Kidney (tissue), 14 donors: ENCODE results near the gene GRB14. TPM values are rescaled to one million over a fixed set of nuclear protein-coding genes. Genes with fewer than 3 reads are reported as not detected.
"Not testable (repeated sequence)": the region's sequence is repeated elsewhere in the genome, so short reads cannot be mapped to it uniquely, and the experiment has no call there.

Experiments used
- DNase-seq, 5 donors: peaks; one replicate each; pipeline ENCODE4 v3.0.0-alpha.2; 2013 to 2020
- FAIRE-seq: peaks from 2 replicates; lab custom pipeline; 2012; peaks lifted over from hg19 to GRCh38; lab: Jason Lieb, UNC
- H3K27ac ChIP-seq, 2 donors: one replicate each; pipeline ENCODE4 v1.7.0; 2013; ENCODE audit warnings: low read depth in 2 of 2, low read length in 2 of 2, inconsistent platforms in 1 of 2
- H3K27me3 ChIP-seq: one replicate; pipeline ENCODE4 v1.7.1; 2013; ENCODE audit warnings: low read length, inconsistent platforms; ENCODE audit not compliant: control insufficient read depth, insufficient read depth
- H3K36me3 ChIP-seq, 3 donors: one replicate each; pipeline versions ENCODE4 v1.7.0 to v1.7.1; 2013; ENCODE audit warnings: low read length in 3 of 3, control low read depth in 1 of 3, inconsistent platforms in 1 of 3; ENCODE audit not compliant: insufficient read depth in 3 of 3, control insufficient read depth in 2 of 3
- H3K4me1 ChIP-seq, 3 donors: one replicate each; pipeline versions ENCODE4 v1.7.0 to v1.7.1; 2013; ENCODE audit warnings: low read length in 3 of 3, inconsistent platforms in 1 of 3, low read depth in 1 of 3; ENCODE audit not compliant: control insufficient read depth in 2 of 3, insufficient read depth in 2 of 3
- H3K4me3 ChIP-seq, 3 donors: one replicate each; pipeline versions ENCODE4 v1.7.0 to v1.8.1; 2013; ENCODE audit warnings: low read length in 3 of 3, control low read depth in 1 of 3, inconsistent platforms in 1 of 3
- H3K9ac ChIP-seq, 3 donors: one replicate each; pipeline versions ENCODE4 v1.7.0 to v1.7.1; 2013; ENCODE audit warnings: low read length in 3 of 3, control low read depth in 1 of 3, inconsistent platforms in 1 of 3
- H3K9me3 ChIP-seq, 3 donors: one replicate each; pipeline versions ENCODE4 v1.7.0 to v1.7.1; 2013; ENCODE audit warnings: low read length in 3 of 3, control low read depth in 1 of 3, inconsistent platforms in 1 of 3; ENCODE audit not compliant: control insufficient read depth in 2 of 3, insufficient read depth in 1 of 3
- intact Hi-C: fragments of 100-400 bp; cut with DNase I; formaldehyde crosslinking; loops from one replicate; pipeline ENCODE4 v1.11.1; 2022
- polyA plus RNA-seq: library from polyadenylated mRNA; stranded (reverse); fragments of 350-450 nt; fragmentation: Illumina TruSeq; extraction: RNeasy Lipid Tissue Mini Kit (QIAGEN cat#74804); gene quantifications from one replicate; pipeline ENCODE4 v1.2.3, GENCODE V29; 2014; ENCODE audit warnings: low read depth, low replicate concordance; ENCODE audit not compliant: insufficient read depth
- total RNA-seq: library from RNA; stranded (reverse); fragmentation: NEBNext Ultra II Directional; extraction: Animal tissue kit (Norgen Biotek cat#: 25700); gene quantifications from one replicate; pipeline ENCODE4 v1.2.1, GENCODE V29; 2021
- TF ChIP-seq, protein P1 (sequence below): IDR thresholded peaks from 3 replicates; pipeline ENCODE4 v1.5.1; 2012; ENCODE audit warnings: mild to moderate bottlenecking, moderate library complexity, borderline replicate concordance; ENCODE audit not compliant: insufficient read depth; ENCODE audit errors: extremely low read depth
- donor health status: control.
- donor health status: control.
- donor health status: control.
- donor health status: control.
- donor health status: control.
- donor health status: DM: yes; HTN: yes; CAD: no.
- donor health status: Normal renal cell carcinoma (clear cell type).

Gene GRB14
- total and polyA plus RNA-seq, 2 donors from 2014 or later = 41.7 to 71.3 TPM

- DNase-seq = no peak
- no peaks in the 10 kb centered on the region for H3K4me1 ChIP-seq
- no peak overlapping the region for H3K27ac ChIP-seq
- no peak for FAIRE-seq
- H3K9ac ChIP-seq = no peak overlapping the region
- no peaks in the 10 kb centered on the region for H3K36me3 ChIP-seq
- no peaks in the 10 kb centered on the region for H3K9me3 ChIP-seq
- no peak overlapping the region for H3K4me3 ChIP-seq
- TF ChIP-seq, protein P1, sequence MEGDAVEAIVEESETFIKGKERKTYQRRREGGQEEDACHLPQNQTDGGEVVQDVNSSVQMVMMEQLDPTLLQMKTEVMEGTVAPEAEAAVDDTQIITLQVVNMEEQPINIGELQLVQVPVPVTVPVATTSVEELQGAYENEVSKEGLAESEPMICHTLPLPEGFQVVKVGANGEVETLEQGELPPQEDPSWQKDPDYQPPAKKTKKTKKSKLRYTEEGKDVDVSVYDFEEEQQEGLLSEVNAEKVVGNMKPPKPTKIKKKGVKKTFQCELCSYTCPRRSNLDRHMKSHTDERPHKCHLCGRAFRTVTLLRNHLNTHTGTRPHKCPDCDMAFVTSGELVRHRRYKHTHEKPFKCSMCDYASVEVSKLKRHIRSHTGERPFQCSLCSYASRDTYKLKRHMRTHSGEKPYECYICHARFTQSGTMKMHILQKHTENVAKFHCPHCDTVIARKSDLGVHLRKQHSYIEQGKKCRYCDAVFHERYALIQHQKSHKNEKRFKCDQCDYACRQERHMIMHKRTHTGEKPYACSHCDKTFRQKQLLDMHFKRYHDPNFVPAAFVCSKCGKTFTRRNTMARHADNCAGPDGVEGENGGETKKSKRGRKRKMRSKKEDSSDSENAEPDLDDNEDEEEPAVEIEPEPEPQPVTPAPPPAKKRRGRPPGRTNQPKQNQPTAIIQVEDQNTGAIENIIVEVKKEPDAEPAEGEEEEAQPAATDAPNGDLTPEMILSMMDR = no peak
- no peaks in the 10 kb centered on the region for H3K27me3 ChIP-seq
- intact Hi-C loops = no loop called here
Measured at GRCh38 chr2:164554487-164554886, 66.8 kb downstream of the GRB14 start.

DNA sequence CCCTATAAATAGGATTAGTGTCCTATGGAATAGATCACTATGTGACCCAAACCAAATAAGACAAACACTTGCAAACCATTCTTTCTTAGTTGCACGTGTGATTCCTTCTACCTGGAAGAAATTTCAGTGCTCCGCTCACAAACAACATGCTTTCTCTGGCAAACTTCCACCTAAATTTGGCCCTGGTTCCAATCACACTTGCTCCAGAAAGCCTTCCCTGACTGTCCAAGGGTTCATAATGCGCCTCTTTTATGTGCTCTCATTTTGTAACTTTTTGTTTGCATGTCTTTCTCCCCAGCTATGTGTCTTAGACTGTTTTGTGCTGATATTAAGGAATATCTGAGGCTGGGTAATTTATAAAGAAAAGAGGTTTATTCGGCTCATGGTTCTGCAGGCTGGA is 69.8 kb downstream of the GRB14 start:
- H3K27ac ChIP-seq = no peak overlapping the region
- no peak overlapping the region for H3K9ac ChIP-seq
- H3K9me3 ChIP-seq = peaks cover 0 to 1% (median 0%) of the 10 kb centered on the region in 3 donors
- H3K27me3 ChIP-seq = no peaks in the 10 kb centered on the region
- intact Hi-C loops = no loop called here
- DNase-seq (no peak), FAIRE-seq (no peak)
- H3K4me3 ChIP-seq = no peak overlapping the region
- H3K4me1 ChIP-seq = no peaks in the 10 kb centered on the region
- no peaks in the 10 kb centered on the region for H3K36me3 ChIP-seq
- TF ChIP-seq, protein P1 = no peak

- H3K4me1 ChIP-seq, FAIRE-seq, H3K9me3 ChIP-seq, H3K27ac ChIP-seq, DNase-seq, intact Hi-C loops, H3K4me3 ChIP-seq, H3K27me3 ChIP-seq, H3K36me3 ChIP-seq, H3K9ac ChIP-seq: not testable (repeated sequence)
Measured at GRCh38 chr2:164549705-164550104, 71.6 kb downstream of the GRB14 start.

- no peak overlapping the region for H3K4me3 ChIP-seq
- no peak overlapping the region for H3K9ac ChIP-seq
- H3K27me3 ChIP-seq = no peaks in the 10 kb centered on the region
- DNase-seq = no peak
- intact Hi-C loops = no loop called here
- H3K4me1 ChIP-seq = no peaks in the 10 kb centered on the region
- no peak for FAIRE-seq
- H3K9me3 ChIP-seq = peaks cover 0 to 1% (median 0%) of the 10 kb centered on the region in 3 donors
- no peak overlapping the region for H3K27ac ChIP-seq
- H3K36me3 ChIP-seq = peaks cover 0 to 4% (median 0%) of the 10 kb centered on the region in 3 donors
- TF ChIP-seq, protein P1 = no peak
Measured at GRCh38 chr2:164545484-164545883, 75.8 kb downstream of the GRB14 start.
